AG20443 (cell line): ENCODE data around the gene MSI1.
A peak's percentile ranks its signal among the peaks of the same experiment; 100 is the strongest.

ENCODE experiments used
- DNase-seq: peaks from one replicate; pipeline ENCODE4 v3.0.0; 2012; ENCODE audit warnings: low spot score, mixed read lengths

Gene MSI1

GRCh38 chr12:120376934-120377572, 8.1 kb upstream of the MSI1 start:
- DNase-seq: no peak

- no peak for DNase-seq
Measured at GRCh38 chr12:120376416-120376815, 7.5 kb upstream of the MSI1 start.

GRCh38 chr12:120376009-120376408, 7.0 kb upstream of the MSI1 start:
- no peak for DNase-seq

- no peak for DNase-seq
Measured at GRCh38 chr12:120373683-120374082, 4.7 kb upstream of the MSI1 start.

- DNase-seq: no peak
Measured at GRCh38 chr12:120370343-120371243, 1.6 kb upstream of the MSI1 start.

- DNase-seq: no peak
Measured at GRCh38 chr12:120369603-120370342, 809 bp upstream of the MSI1 start.

GRCh38 chr12:120367924-120368788, 808 bp downstream of the MSI1 start:
- DNase-seq: no peak

- no peak for DNase-seq
Measured at GRCh38 chr12:120367233-120367923, 1.6 kb downstream of the MSI1 start.

- DNase-seq: no peak
Measured at GRCh38 chr12:120366845-120367232, 2.1 kb downstream of the MSI1 start.

- DNase-seq: no peak
Measured at GRCh38 chr12:120366341-120366705, 2.6 kb downstream of the MSI1 start.

- DNase-seq: no peak
Measured at GRCh38 chr12:120365675-120366340, 3.2 kb downstream of the MSI1 start.

GRCh38 chr12:120364487-120364886, 4.5 kb downstream of the MSI1 start:
- no peak for DNase-seq

GRCh38 chr12:120363274-120363855, 5.6 kb downstream of the MSI1 start:
- DNase-seq: no peak

- no peak for DNase-seq
Measured at GRCh38 chr12:120362516-120363273, 6.3 kb downstream of the MSI1 start.

- DNase-seq: peak; percentile 94
Measured at GRCh38 chr12:120361506-120362208, 7.3 kb downstream of the MSI1 start.

- DNase-seq: no peak
Measured at GRCh38 chr12:120359128-120359527, 9.8 kb downstream of the MSI1 start.

- no peak for DNase-seq
Measured at GRCh38 chr12:120358412-120359100, 10.4 kb downstream of the MSI1 start.

GRCh38 chr12:120357104-120357503, 11.9 kb downstream of the MSI1 start:
- no peak for DNase-seq
